NCI-H1048 (cell line): ENCODE results near the gene BAIAP2.
"Not testable (repeated sequence)": the region's sequence is repeated elsewhere in the genome, so short reads cannot be mapped to it uniquely, and the experiment has no call there.

Source experiments
- DNase-seq: peaks from one replicate; lab custom pipeline; 2025; lab: John Stamatoyannopoulos, UW

BAIAP2 gene

GRCh38 chr17:81140695-81141094 is 105.7 kb downstream of the BAIAP2 start:
- no peak for DNase-seq

- DNase-seq = no peak
These were observed 107.6 kb downstream of the BAIAP2 start for GRCh38 chr17:81142301-81143199.

GRCh38 chr17:81143200-81143527 is 108.2 kb downstream of the BAIAP2 start:
- no peak for DNase-seq

- DNase-seq = no peak
These were observed 108.9 kb downstream of the BAIAP2 start for GRCh38 chr17:81143717-81144422.

GRCh38 chr17:81144423-81144781 is 109.5 kb downstream of the BAIAP2 start:
- no peak for DNase-seq

- not testable (repeated sequence) for DNase-seq
These were observed 111.3 kb downstream of the BAIAP2 start for GRCh38 chr17:81146208-81146607.

- DNase-seq = no peak
These were observed 112.8 kb downstream of the BAIAP2 start for GRCh38 chr17:81147701-81148100.

GRCh38 chr17:81148571-81148970 is 113.6 kb downstream of the BAIAP2 start:
- no peak for DNase-seq

GRCh38 chr17:81148986-81149533 is 114.1 kb downstream of the BAIAP2 start:
- no peak for DNase-seq

GRCh38 chr17:81150377-81151077 is 115.6 kb downstream of the BAIAP2 start:
- DNase-seq = no peak

- no peak for DNase-seq
These were observed 116.3 kb downstream of the BAIAP2 start for GRCh38 chr17:81151278-81151677.

GRCh38 chr17:81152288-81152828 is 117.4 kb downstream of the BAIAP2 start:
- no peak for DNase-seq

GRCh38 chr17:81153340-81153803 is 118.4 kb downstream of the BAIAP2 start:
- DNase-seq = no peak

GRCh38 chr17:81154016-81154415 is 119.1 kb downstream of the BAIAP2 start:
- DNase-seq = not testable (repeated sequence)

- DNase-seq = no peak
These were observed 120.0 kb downstream of the BAIAP2 start for GRCh38 chr17:81154961-81155360.

GRCh38 chr17:81156866-81157805 is 122.2 kb downstream of the BAIAP2 start:
- no peak for DNase-seq

GRCh38 chr17:81157848-81158687 is 123.1 kb downstream of the BAIAP2 start:
- no peak for DNase-seq

- DNase-seq = no peak
These were observed 124.0 kb downstream of the BAIAP2 start for GRCh38 chr17:81158688-81159590.
